ENCODE results near the gene ETV2. TPM values are rescaled to one million over a fixed set of nuclear protein-coding genes. Genes with fewer than 3 reads are reported as not detected.
"Not testable (repeated sequence)": the region's sequence is repeated elsewhere in the genome, so short reads cannot be mapped to it uniquely, and the experiment has no call there.

Gene ETV2
- total RNA-seq, 2 experiments from 2014 or later: 0.52 to 0.84 TPM

- Mint-ChIP-seq H3K27me3 (ENCODE audit: low read depth) (no peaks in the 10 kb centered on the region), H3K27ac (no peak overlapping the region), H3K36me3 (ENCODE audit: low read depth) (peaks cover 5% of the 10 kb centered on the region), H3K9me3 (no peaks in the 10 kb centered on the region), H3K4me1 (ENCODE audit: low read depth) (peaks cover 53% of the 10 kb centered on the region), H3K4me3 (no peak overlapping the region)
- CTCF ChIA-PET: interaction anchor here (0.9 kb wide), 1 partner anchor 53 kb away, joined by 3 read pairs; no protein-coding TSS in a partner anchor
- DNase-seq: no peak
- intact Hi-C loops (cut with micrococcal nuclease): loop anchor here (2.0 kb wide), 1 partner anchor 67 kb away; no protein-coding TSS in a partner anchor
Observed at GRCh38 chr19:35645680-35646511, 4.4 kb downstream of the ETV2 start.

DNA sequence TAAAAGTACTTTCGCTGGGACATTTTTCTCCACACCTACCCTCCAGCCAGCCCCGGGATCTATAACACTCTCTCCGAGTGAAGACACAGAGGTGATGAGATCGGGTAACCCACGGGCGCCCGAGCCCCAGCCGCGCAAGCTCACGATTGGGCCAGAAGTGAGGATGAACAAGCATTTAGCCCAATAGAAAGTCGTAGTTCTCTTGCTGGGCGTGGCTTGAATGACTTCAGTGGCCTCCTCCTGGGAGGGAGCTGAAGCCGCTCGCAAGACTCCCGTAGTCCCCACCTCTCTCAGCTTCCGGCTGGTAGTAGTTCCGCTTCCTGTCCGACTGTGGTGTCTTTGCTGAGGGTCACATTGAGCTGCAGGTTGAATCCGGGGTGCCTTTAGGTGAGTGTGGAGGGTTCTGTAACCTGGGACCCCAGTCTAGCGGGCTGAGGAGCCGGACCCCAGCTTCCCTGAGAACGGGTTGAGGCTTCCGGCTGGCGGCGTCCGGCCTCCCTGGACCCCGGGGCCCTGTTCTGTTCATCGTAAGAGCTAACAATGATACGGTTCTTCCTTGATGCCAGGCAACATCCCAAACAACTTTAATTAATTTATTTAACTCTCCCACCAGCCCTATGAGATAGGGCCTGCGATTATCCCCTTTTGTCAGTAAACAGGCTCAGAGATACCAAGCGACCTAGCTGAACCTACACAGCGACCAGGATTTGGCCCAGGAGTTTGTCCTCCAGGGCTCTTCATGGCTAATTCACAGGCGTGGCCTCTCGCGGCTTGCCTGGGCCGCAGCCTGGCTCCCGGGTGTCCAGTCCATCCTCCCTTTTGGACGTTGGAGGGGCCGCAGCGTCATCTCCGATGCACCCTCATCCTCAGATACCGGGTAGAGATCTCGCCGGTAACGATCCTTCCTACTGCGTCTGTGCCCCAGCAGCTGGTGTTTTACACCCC is 6.7 kb downstream of the ETV2 start, which contains the start of gene COX6B1:
Gene COX6B1 (plus strand): TSS at position 307 of the 945 bp plus-strand sequence. CDS start 2,921 bp downstream, outside the sequence.
- CTCF ChIA-PET: interaction anchor here (0.5 to 1.7 kb wide), 8 partner anchors 8 to 282 kb away, joined by 3 to 12 read pairs (median 3); no protein-coding TSS in a partner anchor
- DNase-seq: peak; percentile 97
- Mint-ChIP-seq H3K27ac (peak within 1 kb of the TSS; percentile 91), H3K27me3 (ENCODE audit: low read depth) (no peaks in the 10 kb centered on the region), H3K9me3 (no peaks in the 10 kb centered on the region), H3K36me3 (ENCODE audit: low read depth) (peaks cover 16% of the 10 kb centered on the region), H3K4me3 (peak within 1 kb of the TSS; percentile 87), H3K4me1 (ENCODE audit: low read depth) (peaks cover 40% of the 10 kb centered on the region)
- intact Hi-C loops (cut with micrococcal nuclease): loop anchor here (1.0 kb wide), 3 partner anchors 20 to 283 kb away; no protein-coding TSS in a partner anchor

DNA sequence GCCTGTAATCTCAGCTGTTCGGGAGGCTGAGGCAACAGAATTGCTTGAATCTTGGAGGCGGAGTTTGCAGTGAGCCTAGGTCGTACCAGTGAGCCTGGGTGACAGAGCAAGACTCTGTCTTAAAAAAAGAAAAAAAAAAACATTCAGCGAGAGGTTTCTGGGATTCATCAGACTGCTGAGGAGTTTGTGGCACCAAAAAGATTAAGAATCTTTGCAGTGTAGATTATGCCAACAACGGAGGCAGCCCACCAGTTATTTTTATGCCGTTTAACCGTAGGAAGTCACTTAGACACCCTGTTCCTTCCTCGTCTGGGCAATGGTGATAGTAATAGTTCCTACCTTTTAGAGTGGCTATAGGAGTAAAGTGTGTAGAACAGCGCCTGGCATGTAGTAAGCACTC is 9.0 kb downstream of the ETV2 start:
- Mint-ChIP-seq H3K9me3 (no peaks in the 10 kb centered on the region), H3K27me3 (ENCODE audit: low read depth) (no peaks in the 10 kb centered on the region), H3K36me3 (ENCODE audit: low read depth) (peaks cover 29% of the 10 kb centered on the region), H3K27ac (no peak overlapping the region), H3K4me1 (ENCODE audit: low read depth) (peaks cover 33% of the 10 kb centered on the region), H3K4me3 (peak overlapping the region; percentile 21)
- intact Hi-C loops (cut with micrococcal nuclease): no loop called here
- no peak for DNase-seq
- CTCF ChIA-PET: interaction anchor here (0.6 kb wide), 1 partner anchor 69 kb away, joined by 3 read pairs; no protein-coding TSS in a partner anchor

GRCh38 chr19:35654828-35655227 is 13.3 kb downstream of the ETV2 start:
- intact Hi-C loops (cut with micrococcal nuclease); H3K27ac Mint-ChIP-seq; H3K9me3 Mint-ChIP-seq; H3K27me3 Mint-ChIP-seq (ENCODE audit: low read depth); H3K4me3 Mint-ChIP-seq; DNase-seq: not testable (repeated sequence)
- Mint-ChIP-seq H3K4me1 (ENCODE audit: low read depth) (peaks cover 22% of the 10 kb centered on the region), H3K36me3 (ENCODE audit: low read depth) (peaks cover 47% of the 10 kb centered on the region)
- CTCF ChIA-PET: interaction anchor here (1.1 kb wide), 1 partner anchor 26 kb away, joined by 3 read pairs; no protein-coding TSS in a partner anchor

- DNase-seq: no peak
- Mint-ChIP-seq H3K4me3 (no peak overlapping the region), H3K9me3 (no peaks in the 10 kb centered on the region), H3K4me1 (ENCODE audit: low read depth) (peaks cover 16% of the 10 kb centered on the region), H3K27ac (peak overlapping the region; percentile 47), H3K27me3 (ENCODE audit: low read depth) (no peaks in the 10 kb centered on the region), H3K36me3 (ENCODE audit: low read depth) (peaks cover 49% of the 10 kb centered on the region)
- intact Hi-C loops (cut with micrococcal nuclease): no loop called here
- CTCF ChIA-PET: no interaction called here
Observed at GRCh38 chr19:35655600-35655999, 14.1 kb downstream of the ETV2 start.

DNA sequence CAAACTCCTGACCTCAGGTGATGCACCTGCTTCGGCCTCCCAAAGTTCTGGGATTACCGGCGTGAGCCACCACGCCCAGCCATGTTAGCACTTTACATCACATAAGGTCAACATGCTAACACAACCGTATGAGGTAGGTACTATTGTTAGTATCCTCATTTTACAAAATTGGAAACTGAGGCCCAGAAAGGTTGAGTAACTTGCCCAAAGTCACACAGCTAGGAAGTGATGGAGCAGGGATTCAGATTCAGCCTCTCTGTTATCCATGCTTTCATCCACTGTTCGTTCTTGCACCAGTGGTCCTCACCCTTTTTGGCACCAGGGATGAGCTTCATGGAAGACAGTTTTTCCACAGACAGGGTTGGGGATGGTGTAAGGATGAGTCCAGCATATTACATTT is 15.2 kb downstream of the ETV2 start:
- intact Hi-C loops (cut with micrococcal nuclease): no loop called here
- no peak for DNase-seq
- CTCF ChIA-PET: interaction anchor here (0.7 kb wide), 1 partner anchor 9 kb away, joined by 3 read pairs; the partner anchor contains the start of gene COX6B1
- Mint-ChIP-seq H3K36me3 (ENCODE audit: low read depth) (peaks cover 46% of the 10 kb centered on the region), H3K4me3 (no peak overlapping the region), H3K4me1 (ENCODE audit: low read depth) (peaks cover 8% of the 10 kb centered on the region), H3K27ac (no peak overlapping the region), H3K9me3 (no peaks in the 10 kb centered on the region), H3K27me3 (ENCODE audit: low read depth) (no peaks in the 10 kb centered on the region)

DNA sequence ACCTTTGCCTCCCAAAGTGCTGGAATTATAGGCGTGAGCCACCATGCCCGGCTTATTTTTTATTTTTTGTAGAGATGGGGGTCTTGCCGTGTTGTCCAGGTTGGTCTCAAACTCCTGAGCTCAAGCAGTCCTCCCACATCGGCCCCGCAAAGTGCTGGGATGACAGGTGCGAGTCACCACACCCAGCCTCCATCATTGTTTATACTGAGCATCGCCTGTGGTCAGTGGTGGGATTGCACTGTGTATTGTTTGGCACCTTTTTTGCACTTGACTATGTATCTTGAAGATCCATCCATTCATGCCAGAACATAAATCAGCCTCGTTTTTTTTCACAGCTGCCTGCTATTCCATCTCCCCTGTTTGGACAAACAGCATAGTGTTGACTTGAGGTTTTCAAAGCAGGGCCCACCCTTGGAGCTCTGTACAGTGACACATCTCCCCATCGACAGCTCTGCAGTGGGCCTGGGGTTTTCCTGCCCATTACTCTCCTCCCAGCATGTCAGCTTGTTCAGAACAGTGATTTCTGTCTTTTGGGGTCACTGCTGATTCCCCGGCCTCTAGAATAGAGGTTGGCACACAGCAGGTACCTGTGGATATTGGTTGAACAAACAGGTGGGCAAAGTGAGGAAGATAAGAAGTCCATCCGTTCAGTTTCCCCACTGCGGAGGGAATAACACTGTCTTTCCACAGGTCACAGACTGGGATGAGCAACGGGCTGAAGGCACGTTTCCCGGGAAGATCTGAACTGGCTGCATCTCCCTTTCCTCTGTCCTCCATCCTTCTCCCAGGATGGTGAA is 16.6 kb downstream of the ETV2 start:
- H3K36me3 Mint-ChIP-seq (ENCODE audit: low read depth): peaks cover 46% of the 10 kb centered on the region
- H3K9me3 Mint-ChIP-seq: no peaks in the 10 kb centered on the region
- no peak for DNase-seq
- no peaks in the 10 kb centered on the region for H3K27me3 Mint-ChIP-seq (ENCODE audit: low read depth)
- H3K27ac Mint-ChIP-seq: no peak overlapping the region
- intact Hi-C loops (cut with micrococcal nuclease): no loop called here
- peaks cover 6% of the 10 kb centered on the region for H3K4me1 Mint-ChIP-seq (ENCODE audit: low read depth)
- H3K4me3 Mint-ChIP-seq: no peak overlapping the region
- CTCF ChIA-PET: no interaction called here

DNA sequence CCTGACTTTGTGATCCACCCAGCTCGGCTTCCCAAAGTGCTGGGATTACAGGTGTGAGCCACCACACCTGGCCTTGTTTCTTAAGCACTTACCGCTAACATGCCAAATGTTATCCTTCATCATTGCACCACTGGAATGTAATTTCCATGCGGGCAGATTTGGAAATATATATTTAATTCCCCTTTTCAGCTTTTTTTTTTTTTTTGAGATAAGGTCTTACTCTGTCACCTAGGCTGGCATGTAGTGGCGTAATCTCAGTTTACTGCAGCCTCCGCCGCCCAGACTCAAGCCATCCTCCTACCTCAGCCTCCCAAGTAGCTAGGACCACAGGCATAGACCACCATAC is 20.4 kb downstream of the ETV2 start:
- no peaks in the 10 kb centered on the region for H3K4me1 Mint-ChIP-seq (ENCODE audit: low read depth)
- no peaks in the 10 kb centered on the region for H3K9me3 Mint-ChIP-seq
- no peaks in the 10 kb centered on the region for H3K27me3 Mint-ChIP-seq (ENCODE audit: low read depth)
- peaks cover 25% of the 10 kb centered on the region for H3K36me3 Mint-ChIP-seq (ENCODE audit: low read depth)
- DNase-seq: no peak
- CTCF ChIA-PET: interaction anchor here (0.5 to 1.3 kb wide), 3 partner anchors 69 to 495 kb away, joined by 3 to 5 read pairs (median 3); no protein-coding TSS in a partner anchor
- no peak overlapping the region for H3K27ac Mint-ChIP-seq
- intact Hi-C loops (cut with micrococcal nuclease): no loop called here
- no peak overlapping the region for H3K4me3 Mint-ChIP-seq

DNA sequence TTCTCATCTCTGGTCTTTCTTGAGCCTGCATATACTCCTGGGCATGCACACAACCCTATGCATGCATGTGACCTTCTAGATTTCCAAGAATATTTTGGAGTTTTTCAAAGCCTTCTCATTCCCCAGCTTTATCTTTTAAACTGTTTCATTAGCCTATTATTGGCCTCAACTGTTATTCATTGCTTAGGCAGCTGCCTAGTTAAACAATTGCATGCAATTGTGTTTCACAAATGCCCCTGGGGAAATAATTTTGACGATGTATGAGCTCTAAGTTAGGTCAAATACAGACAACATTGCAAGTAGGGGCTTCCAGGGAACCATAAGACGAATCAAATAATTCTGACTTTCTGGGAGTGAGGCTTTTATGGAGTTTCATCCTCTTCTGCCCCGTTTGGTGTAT is 22.4 kb downstream of the ETV2 start:
- H3K27me3 Mint-ChIP-seq (ENCODE audit: low read depth): no peaks in the 10 kb centered on the region
- H3K4me1 Mint-ChIP-seq (ENCODE audit: low read depth): no peaks in the 10 kb centered on the region
- peaks cover 14% of the 10 kb centered on the region for H3K36me3 Mint-ChIP-seq (ENCODE audit: low read depth)
- DNase-seq: no peak
- no peak overlapping the region for H3K27ac Mint-ChIP-seq
- CTCF ChIA-PET: no interaction called here
- no peaks in the 10 kb centered on the region for H3K9me3 Mint-ChIP-seq
- H3K4me3 Mint-ChIP-seq: no peak overlapping the region
- intact Hi-C loops (cut with micrococcal nuclease): no loop called here

GRCh38 chr19:35665157-35665556 is 23.6 kb downstream of the ETV2 start:
- Mint-ChIP-seq H3K4me3 (no peak overlapping the region), H3K27ac (no peak overlapping the region), H3K36me3 (ENCODE audit: low read depth) (peaks cover 12% of the 10 kb centered on the region), H3K9me3 (no peaks in the 10 kb centered on the region), H3K27me3 (ENCODE audit: low read depth) (peaks cover 6% of the 10 kb centered on the region), H3K4me1 (ENCODE audit: low read depth) (no peaks in the 10 kb centered on the region)
- intact Hi-C loops (cut with micrococcal nuclease): no loop called here
- DNase-seq: no peak
- CTCF ChIA-PET: interaction anchor here (1.0 kb wide), 1 partner anchor 197 kb away, joined by 3 read pairs; no protein-coding TSS in a partner anchor

DNA sequence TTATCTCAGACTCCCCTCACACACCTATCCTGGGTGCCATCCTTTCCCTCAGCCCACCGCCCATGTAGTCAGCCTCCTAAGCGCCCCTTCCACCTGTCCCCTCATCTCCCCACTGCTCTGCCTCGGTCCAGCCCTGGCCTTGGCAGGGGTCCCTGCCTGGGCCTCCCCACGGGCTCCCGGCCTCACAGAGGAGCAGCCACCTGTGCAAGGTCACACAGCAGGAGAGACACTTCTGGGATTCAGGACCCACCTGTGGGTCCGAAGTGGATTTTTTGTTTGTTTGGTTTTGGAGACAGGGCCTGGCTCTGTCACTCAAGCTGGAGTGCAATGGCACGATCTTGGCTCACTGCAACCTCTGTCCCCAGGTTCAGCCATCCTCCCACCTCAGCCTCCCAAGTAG is 24.1 kb downstream of the ETV2 start:
- Mint-ChIP-seq H3K27ac (no peak overlapping the region), H3K4me3 (no peak overlapping the region), H3K9me3 (no peaks in the 10 kb centered on the region), H3K36me3 (ENCODE audit: low read depth) (peaks cover 12% of the 10 kb centered on the region), H3K27me3 (ENCODE audit: low read depth) (peaks cover 6% of the 10 kb centered on the region), H3K4me1 (ENCODE audit: low read depth) (no peaks in the 10 kb centered on the region)
- DNase-seq: no peak
- CTCF ChIA-PET: interaction anchor here (1.0 kb wide), 1 partner anchor 197 kb away, joined by 3 read pairs; no protein-coding TSS in a partner anchor
- intact Hi-C loops (cut with micrococcal nuclease): no loop called here
